ENCODE data around the gene VGLL3.

DNA sequence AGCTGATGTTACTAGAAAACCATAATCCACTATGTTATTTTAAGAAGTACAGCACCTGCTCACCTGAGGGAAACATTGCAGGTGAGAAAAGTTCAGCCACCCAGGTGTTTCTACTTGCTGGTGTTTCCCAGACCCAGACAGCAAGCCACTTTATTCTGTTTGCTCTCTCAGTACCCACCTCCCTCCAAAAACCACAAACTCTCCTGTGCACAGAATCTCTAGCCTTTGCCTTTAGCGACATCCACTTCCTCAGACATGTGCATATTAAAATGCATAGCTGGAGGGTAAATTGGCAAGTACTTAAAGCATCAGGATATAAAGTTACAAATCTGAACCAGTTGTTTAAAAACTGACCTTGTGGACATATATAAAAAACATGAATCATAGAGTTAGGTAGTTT is 36.7 kb downstream of the VGLL3 start:
- TF ChIP-seq, protein P1, sequence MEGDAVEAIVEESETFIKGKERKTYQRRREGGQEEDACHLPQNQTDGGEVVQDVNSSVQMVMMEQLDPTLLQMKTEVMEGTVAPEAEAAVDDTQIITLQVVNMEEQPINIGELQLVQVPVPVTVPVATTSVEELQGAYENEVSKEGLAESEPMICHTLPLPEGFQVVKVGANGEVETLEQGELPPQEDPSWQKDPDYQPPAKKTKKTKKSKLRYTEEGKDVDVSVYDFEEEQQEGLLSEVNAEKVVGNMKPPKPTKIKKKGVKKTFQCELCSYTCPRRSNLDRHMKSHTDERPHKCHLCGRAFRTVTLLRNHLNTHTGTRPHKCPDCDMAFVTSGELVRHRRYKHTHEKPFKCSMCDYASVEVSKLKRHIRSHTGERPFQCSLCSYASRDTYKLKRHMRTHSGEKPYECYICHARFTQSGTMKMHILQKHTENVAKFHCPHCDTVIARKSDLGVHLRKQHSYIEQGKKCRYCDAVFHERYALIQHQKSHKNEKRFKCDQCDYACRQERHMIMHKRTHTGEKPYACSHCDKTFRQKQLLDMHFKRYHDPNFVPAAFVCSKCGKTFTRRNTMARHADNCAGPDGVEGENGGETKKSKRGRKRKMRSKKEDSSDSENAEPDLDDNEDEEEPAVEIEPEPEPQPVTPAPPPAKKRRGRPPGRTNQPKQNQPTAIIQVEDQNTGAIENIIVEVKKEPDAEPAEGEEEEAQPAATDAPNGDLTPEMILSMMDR (IDR thresholded peaks at IDR 0.05) = no peak
- TF ChIP-seq EZH2 (IDR thresholded peaks at IDR 0.05; ENCODE audit: borderline replicate concordance, insufficient read depth, low read depth, low read length, poor library complexity, severe bottlenecking) = no peak
